Fibroblast of skin of abdomen (primary cell): ENCODE data around the gene RGS19.

Source experiments
- DNase-seq: peaks from one replicate; pipeline ENCODE4 v3.0.0-alpha.2; 2013

RGS19 gene

GRCh38 chr20:64048402-64049044 is 30.8 kb downstream of the RGS19 start:
- DNase-seq: no peak

GRCh38 chr20:64047968-64048401 is 31.3 kb downstream of the RGS19 start:
- DNase-seq: no peak

DNA sequence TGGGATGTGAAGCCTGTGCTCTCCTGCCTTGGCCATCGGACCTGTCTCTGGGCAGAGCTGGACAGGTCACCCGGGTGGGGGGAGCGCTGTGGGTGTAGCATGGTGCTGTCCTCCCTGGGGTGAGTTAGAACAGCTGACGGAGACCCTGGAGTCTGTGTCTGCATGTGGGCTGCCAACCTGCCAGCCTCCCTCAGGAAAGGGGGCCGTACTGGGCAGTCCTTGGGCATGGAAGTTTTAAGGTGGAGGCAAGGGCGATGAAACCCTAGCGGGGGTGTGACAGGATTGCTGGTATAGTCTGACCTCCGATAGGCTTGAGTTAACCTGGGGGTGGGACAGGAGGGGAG is 32.3 kb downstream of the RGS19 start:
- no peak for DNase-seq

DNA sequence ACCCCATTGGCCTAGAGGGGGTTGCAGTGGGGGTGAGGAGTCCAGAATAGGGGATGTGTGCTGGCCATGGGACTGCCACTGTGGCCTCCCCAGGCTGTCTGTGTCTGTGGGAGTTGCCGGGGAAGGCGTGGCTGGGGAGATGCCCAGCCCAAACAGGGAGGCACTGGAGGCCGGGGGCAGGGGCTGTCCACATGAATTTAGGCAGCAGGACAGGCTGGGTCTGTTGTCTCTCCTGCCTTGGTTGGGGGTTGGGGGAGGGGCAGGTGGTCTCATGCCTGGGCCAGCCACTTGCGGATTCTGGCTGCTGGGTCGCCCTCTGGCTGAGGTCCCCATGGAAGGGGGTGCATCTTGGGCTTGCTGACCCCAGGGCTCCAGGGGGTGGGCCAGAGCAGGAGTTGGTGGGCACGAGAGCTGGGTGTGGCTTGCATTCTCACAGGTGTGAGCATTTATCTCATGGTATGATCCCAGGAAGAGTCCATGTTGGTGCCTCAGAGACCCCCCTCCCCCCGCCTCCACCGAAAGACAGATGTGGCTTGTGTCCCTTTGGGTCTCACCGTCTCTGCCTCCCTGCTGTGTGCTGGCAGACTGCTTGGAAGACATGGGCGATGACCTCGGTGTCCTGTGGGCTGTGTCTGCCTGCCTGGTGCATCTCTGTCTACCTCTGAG is 33.8 kb downstream of the RGS19 start:
- DNase-seq: no peak

GRCh38 chr20:64044484-64045247 is 34.7 kb downstream of the RGS19 start:
- DNase-seq: peak; percentile 22

- no peak for DNase-seq
These were observed 35.5 kb downstream of the RGS19 start for GRCh38 chr20:64043768-64044167.

DNA sequence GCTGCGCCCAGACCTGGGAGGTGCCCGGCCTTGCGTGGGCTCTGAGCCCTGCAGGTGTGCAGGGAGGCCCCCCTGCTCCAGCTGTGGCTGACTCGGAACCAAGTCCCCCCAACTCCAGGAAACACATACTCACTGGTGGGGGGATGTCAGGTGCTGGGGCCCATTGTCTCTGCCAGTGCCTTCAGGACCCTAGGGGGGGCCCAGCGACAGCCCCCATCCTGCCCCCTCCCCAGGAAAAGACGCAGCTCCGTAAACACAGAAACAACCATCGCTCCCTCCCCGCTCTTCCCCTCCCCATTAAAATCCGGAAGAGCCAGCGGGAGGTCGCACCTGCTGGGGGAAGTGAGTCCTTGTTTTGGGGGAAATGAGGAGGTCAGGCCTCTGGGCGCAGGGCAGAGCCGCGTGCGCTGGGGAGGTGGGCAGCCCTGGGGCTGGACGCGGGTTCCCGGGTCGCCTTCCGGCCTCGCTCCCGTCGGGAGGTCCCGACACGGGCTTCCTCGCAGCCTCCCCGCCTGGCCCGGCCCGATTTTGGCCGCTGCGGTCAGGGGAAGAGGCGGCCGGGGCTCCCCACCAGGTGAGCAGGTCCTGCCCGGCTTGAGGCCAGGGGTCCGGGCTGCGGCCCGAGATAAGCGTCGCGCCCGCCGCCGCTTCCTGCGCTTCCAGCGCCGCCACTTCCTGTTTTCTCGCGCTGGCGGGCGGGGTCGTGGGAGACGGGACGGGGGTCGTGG is 37.1 kb downstream of the RGS19 start:
- DNase-seq: no peak

- DNase-seq: no peak
These were observed 37.6 kb downstream of the RGS19 start for GRCh38 chr20:64041781-64042053.

GRCh38 chr20:64041040-64041780 is 38.1 kb downstream of the RGS19 start:
- no peak for DNase-seq

- no peak for DNase-seq
These were observed 38.9 kb downstream of the RGS19 start for GRCh38 chr20:64040231-64041039.

- DNase-seq: no peak
These were observed 39.8 kb downstream of the RGS19 start for GRCh38 chr20:64039293-64040160.

GRCh38 chr20:64038565-64039292 is 40.6 kb downstream of the RGS19 start:
- peak; percentile 46 for DNase-seq

DNA sequence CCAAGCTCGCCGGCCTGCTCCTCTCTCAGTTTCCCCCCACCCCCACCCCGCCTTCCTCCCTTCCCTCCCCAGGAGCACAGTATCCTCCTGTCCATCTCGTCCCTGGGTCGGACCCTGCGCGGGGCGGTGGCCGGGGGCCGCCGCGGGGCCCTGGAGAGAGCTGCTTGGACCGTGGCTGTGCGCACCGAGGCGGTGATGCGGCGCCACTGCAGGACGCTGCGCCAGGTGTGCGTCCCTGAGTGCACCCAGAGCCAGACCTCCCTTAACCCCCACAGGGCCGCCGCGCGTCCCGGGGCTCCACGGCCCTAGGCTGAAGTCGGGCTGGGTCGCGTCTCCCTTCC is 41.1 kb downstream of the RGS19 start:
- DNase-seq: no peak

- DNase-seq: no peak
These were observed 41.7 kb downstream of the RGS19 start for GRCh38 chr20:64037498-64038213.

DNA sequence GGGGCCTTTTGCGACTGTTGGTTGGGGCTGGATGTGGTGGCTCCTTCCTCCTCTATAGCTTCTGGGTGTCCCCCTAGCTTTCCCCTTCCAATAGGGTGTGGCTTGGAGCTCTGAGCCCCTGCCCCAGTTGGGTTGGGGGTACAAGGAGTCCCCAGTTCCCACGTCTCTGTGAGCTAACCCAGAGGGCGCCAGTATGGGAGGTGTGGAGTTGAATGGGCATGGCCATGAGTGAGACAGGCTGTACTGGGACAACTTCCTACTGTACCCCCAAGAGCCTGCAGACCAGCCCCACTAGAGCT is 42.2 kb downstream of the RGS19 start:
- DNase-seq: no peak

GRCh38 chr20:64036346-64037198 is 42.7 kb downstream of the RGS19 start:
- DNase-seq: no peak

GRCh38 chr20:64035933-64036345 is 43.4 kb downstream of the RGS19 start, which contains the start of gene C20orf204:
Gene C20orf204 (plus strand): TSS chr20:64036182. CDS start chr20:64036324, 142 bp downstream.
- DNase-seq: no peak
